Type B pancreatic cell (in vitro differentiated cells): Measurements from ENCODE around the gene NBPF1. TPM values are rescaled to one million over a fixed set of nuclear protein-coding genes. Genes with fewer than 3 reads are reported as not detected.
"Not testable (repeated sequence)": the region's sequence is repeated elsewhere in the genome, so short reads cannot be mapped to it uniquely, and the experiment has no call there.

Source experiments
- DNase-seq: peaks from one replicate; pipeline ENCODE4 v3.0.0; 2021; ENCODE audit warnings: mixed read lengths; ENCODE audit not compliant: unreplicated experiment; ENCODE audit errors: extremely low spot score
- H3K27ac Mint-ChIP-seq: 2 replicates; pipeline ENCODE4 v1.8.0; 2021; ENCODE audit warnings: mild to moderate bottlenecking, mixed read lengths
- H3K27me3 Mint-ChIP-seq: 2 replicates; pipeline ENCODE4 v1.8.0; 2021; ENCODE audit warnings: mixed read lengths
- H3K36me3 Mint-ChIP-seq: 2 replicates; pipeline ENCODE4 v1.8.0; 2021; ENCODE audit warnings: mixed read lengths
- H3K4me1 Mint-ChIP-seq: one replicate; pipeline ENCODE4 v1.8.0; 2021; ENCODE audit warnings: mixed read lengths; ENCODE audit not compliant: unreplicated experiment
- H3K4me3 Mint-ChIP-seq: 2 replicates; pipeline ENCODE4 v1.8.0; 2021; ENCODE audit warnings: mild to moderate bottlenecking, mixed read lengths
- H3K9me3 Mint-ChIP-seq: 2 replicates; pipeline ENCODE4 v1.8.0; 2021; ENCODE audit warnings: mixed read lengths
- CTCF ChIP-seq: fragments of 200-600 bp; sonication (generic); conservative IDR thresholded peaks from 2 replicates; pipeline ENCODE4 v1.5.0; 2021; ENCODE audit warnings: antibody characterized with exemption, mild to moderate bottlenecking
- total RNA-seq: library from RNA; stranded (reverse); gene quantifications from 2 replicates; pipeline ENCODE4 v1.2.1, GENCODE V29; 2021; ENCODE audit warnings: low replicate concordance

The NBPF1 gene
- total RNA-seq, 1 donor from 2014 or later: 97.5 TPM

GRCh38 chr1:16628361-16629111 lies 15.2 kb upstream of the NBPF1 start:
- peak; percentile 86 for DNase-seq
- Mint-ChIP-seq H3K4me3 (no peak overlapping the region), H3K4me1 (no peaks in the 10 kb centered on the region), H3K9me3 (no peaks in the 10 kb centered on the region), H3K27ac (no peak overlapping the region), H3K36me3 (peaks cover 27% of the 10 kb centered on the region), H3K27me3 (no peaks in the 10 kb centered on the region)
- no peak for TF ChIP-seq CTCF

- not testable (repeated sequence) for DNase-seq, H3K27ac Mint-ChIP-seq, H3K27me3 Mint-ChIP-seq, H3K9me3 Mint-ChIP-seq, H3K4me1 Mint-ChIP-seq, H3K4me3 Mint-ChIP-seq
- H3K36me3 Mint-ChIP-seq: peaks cover 26% of the 10 kb centered on the region
These were observed 13.1 kb upstream of the NBPF1 start for GRCh38 chr1:16626409-16626983.

GRCh38 chr1:16625497-16626408 lies 12.4 kb upstream of the NBPF1 start:
- H3K4me3 Mint-ChIP-seq: no peak overlapping the region
- H3K9me3 Mint-ChIP-seq: no peaks in the 10 kb centered on the region
- peaks cover 26% of the 10 kb centered on the region for H3K36me3 Mint-ChIP-seq
- no peak for TF ChIP-seq CTCF
- no peak overlapping the region for H3K27ac Mint-ChIP-seq
- H3K4me1 Mint-ChIP-seq: no peaks in the 10 kb centered on the region
- peak; percentile 85 for DNase-seq
- H3K27me3 Mint-ChIP-seq: no peaks in the 10 kb centered on the region

GRCh38 chr1:16623812-16624719 lies 10.7 kb upstream of the NBPF1 start:
- H3K4me3 Mint-ChIP-seq, H3K9me3 Mint-ChIP-seq, H3K4me1 Mint-ChIP-seq, H3K27ac Mint-ChIP-seq, H3K27me3 Mint-ChIP-seq: not testable (repeated sequence)
- peak; percentile 89 for DNase-seq
- H3K36me3 Mint-ChIP-seq: peaks cover 17% of the 10 kb centered on the region

- peaks cover 11% of the 10 kb centered on the region for H3K36me3 Mint-ChIP-seq
- DNase-seq: peak; percentile 79
- H3K9me3 Mint-ChIP-seq, H3K27me3 Mint-ChIP-seq, H3K4me1 Mint-ChIP-seq, H3K4me3 Mint-ChIP-seq, H3K27ac Mint-ChIP-seq: not testable (repeated sequence)
These were observed 10.0 kb upstream of the NBPF1 start for GRCh38 chr1:16623337-16623736.

- peak; percentile 80 for DNase-seq
- H3K36me3 Mint-ChIP-seq: peaks cover 11% of the 10 kb centered on the region
- H3K4me1 Mint-ChIP-seq, H3K4me3 Mint-ChIP-seq, H3K9me3 Mint-ChIP-seq, H3K27ac Mint-ChIP-seq, H3K27me3 Mint-ChIP-seq: not testable (repeated sequence)
These were observed 8.4 kb upstream of the NBPF1 start for GRCh38 chr1:16621681-16622315.

- Mint-ChIP-seq H3K36me3 (peaks cover 10% of the 10 kb centered on the region), H3K4me1 (no peaks in the 10 kb centered on the region), H3K4me3 (no peak overlapping the region), H3K27ac (no peak overlapping the region), H3K27me3 (no peaks in the 10 kb centered on the region), H3K9me3 (no peaks in the 10 kb centered on the region)
- no peak for DNase-seq
- TF ChIP-seq CTCF: peak; percentile 65
These were observed 7.9 kb upstream of the NBPF1 start for GRCh38 chr1:16621300-16621658.

- not testable (repeated sequence) for H3K4me1 Mint-ChIP-seq, H3K9me3 Mint-ChIP-seq, H3K4me3 Mint-ChIP-seq, H3K36me3 Mint-ChIP-seq, H3K27me3 Mint-ChIP-seq, H3K27ac Mint-ChIP-seq
- DNase-seq: peak; percentile 81
These were observed 6.6 kb upstream of the NBPF1 start for GRCh38 chr1:16619803-16620501.
